ENCODE measurements around the gene OGFRL1. TPM values are rescaled to one million over a fixed set of nuclear protein-coding genes. Genes with fewer than 3 reads are reported as not detected.

OGFRL1 gene
- total and polyA plus RNA-seq, 2 of the 13 experiments (the other 11 are each of a cell fraction or from before 2014, with no cell fraction given): 0.26 to 0.80 TPM

GRCh38 chr6:71345476-71346333, 57.1 kb downstream of the OGFRL1 start:
- 0% methylated on average over 5 of the region's 5 CpGs for WGBS (ENCODE audit: low lambda C conversion rate)
- no peaks in the 10 kb centered on the region for H3K9me3 ChIP-seq (ENCODE audit: low read length)
- in situ Hi-C loops (cut with HindIII; ENCODE audit: extremely low pct_ligation_motif_present, low pct_unique_long_range_greater_than_20kb) (no loop called here), intact Hi-C loops (cut with micrococcal nuclease; ENCODE audit: unreplicated experiment) (no loop called here)
- H2AFZ ChIP-seq (ENCODE audit: low read length): no peak overlapping the region
- no peak overlapping the region for H3K27ac ChIP-seq (ENCODE audit: extremely low read length, insufficient read depth, low read length)
- DNase-seq (ENCODE audit: low spot score) (no peak), FAIRE-seq (no peak), ATAC-seq (no peak)
- H3K4me3 ChIP-seq (replicated peaks in 1 of 3; ENCODE audit: insufficient read depth in 1 of 3, low read depth in 2 of 3, low read length in 3 of 3): no peak overlapping the region
- POLR2A ChIA-PET: no interaction called here
- H3K36me3 ChIP-seq (replicated peaks in 1 of 2; ENCODE audit: control insufficient read depth in 1 of 2, insufficient read depth in 2 of 2, low read length in 2 of 2): no peaks in the 10 kb centered on the region
- TF ChIP-seq SKI (IDR thresholded peaks at IDR 0.05; ENCODE audit: partially characterized antibody) (no peak), ZNF280D (CRISPR knock-in tag; IDR thresholded peaks at IDR 0.05) (no peak), ZNF670 (CRISPR knock-in tag; IDR thresholded peaks at IDR 0.05; ENCODE audit: borderline replicate concordance) (no peak), PTBP1 (IDR thresholded peaks at IDR 0.05; ENCODE audit: low read depth, low read length, poor library complexity, severe bottlenecking) (no peak), NR3C1 (CRISPR knock-in tag; IDR thresholded peaks at IDR 0.05) (no peak), FUBP1 (CRISPR knock-in tag; IDR thresholded peaks at IDR 0.05; ENCODE audit: borderline replicate concordance) (no peak), HNRNPUL1 (IDR thresholded peaks at IDR 0.05; ENCODE audit: low read depth, low read length) (no peak), SALL2 (CRISPR knock-in tag; IDR thresholded peaks at IDR 0.05) (no peak)
- H3K4me2 ChIP-seq (ENCODE audit: low read depth, low read length): no peak overlapping the region
- no TSS peak for BruUV-seq (replicated peaks)
- no peaks in the 10 kb centered on the region for H3K27me3 ChIP-seq (ENCODE audit: control insufficient read depth in 1 of 2, insufficient read depth in 2 of 2, low read length in 2 of 2)
- H3K79me2 ChIP-seq (ENCODE audit: insufficient read depth, low read length): no peaks in the 10 kb centered on the region
- no peaks in the 10 kb centered on the region for H3K4me1 ChIP-seq (ENCODE audit: insufficient read depth, low read length)
- H4K20me1 ChIP-seq (ENCODE audit: insufficient read depth, low read length): no peaks in the 10 kb centered on the region
- CTCF ChIA-PET (ENCODE audit: low intra/inter-chr PET ratio, low total read pairs): no interaction called here
- H3K9ac ChIP-seq (ENCODE audit: insufficient read depth, low read depth, low read length): no peak overlapping the region

Measured in HepG2 (cell line).